ENCODE results near the gene CLDND2.
"Not testable (repeated sequence)": the region's sequence is repeated elsewhere in the genome, so short reads cannot be mapped to it uniquely, and the experiment has no call there.

CLDND2 gene
- total RNA-seq: 0 to 0.93 (median 0.74) reads per million in 4 donors

- DNase-seq: no peak
These were observed at the start of gene CLDND2 for GRCh38 chr19:51368366-51369282. Gene CLDND2 (minus strand): TSS chr19:51369003. CDS start chr19:51368577, 426 bp downstream.

DNA sequence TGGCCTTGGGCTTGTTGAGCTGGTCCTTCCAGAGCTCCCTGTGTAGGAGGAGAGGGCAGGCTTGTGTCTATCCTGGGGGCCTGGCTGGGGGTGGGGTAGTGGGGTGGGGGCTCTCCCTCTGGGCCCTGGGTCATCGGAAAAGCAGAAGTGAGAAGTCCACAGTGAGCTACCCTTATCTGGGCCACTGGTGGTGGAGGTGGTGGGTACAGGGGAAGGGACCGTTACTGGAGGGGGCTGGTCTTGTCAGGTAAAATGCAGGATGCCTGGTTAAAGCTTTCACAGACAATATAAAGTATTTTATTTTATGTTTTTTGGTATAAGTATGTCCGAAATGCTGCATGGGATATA is 49.0 kb upstream of the CLDND2 start:
- no peak for DNase-seq

DNA sequence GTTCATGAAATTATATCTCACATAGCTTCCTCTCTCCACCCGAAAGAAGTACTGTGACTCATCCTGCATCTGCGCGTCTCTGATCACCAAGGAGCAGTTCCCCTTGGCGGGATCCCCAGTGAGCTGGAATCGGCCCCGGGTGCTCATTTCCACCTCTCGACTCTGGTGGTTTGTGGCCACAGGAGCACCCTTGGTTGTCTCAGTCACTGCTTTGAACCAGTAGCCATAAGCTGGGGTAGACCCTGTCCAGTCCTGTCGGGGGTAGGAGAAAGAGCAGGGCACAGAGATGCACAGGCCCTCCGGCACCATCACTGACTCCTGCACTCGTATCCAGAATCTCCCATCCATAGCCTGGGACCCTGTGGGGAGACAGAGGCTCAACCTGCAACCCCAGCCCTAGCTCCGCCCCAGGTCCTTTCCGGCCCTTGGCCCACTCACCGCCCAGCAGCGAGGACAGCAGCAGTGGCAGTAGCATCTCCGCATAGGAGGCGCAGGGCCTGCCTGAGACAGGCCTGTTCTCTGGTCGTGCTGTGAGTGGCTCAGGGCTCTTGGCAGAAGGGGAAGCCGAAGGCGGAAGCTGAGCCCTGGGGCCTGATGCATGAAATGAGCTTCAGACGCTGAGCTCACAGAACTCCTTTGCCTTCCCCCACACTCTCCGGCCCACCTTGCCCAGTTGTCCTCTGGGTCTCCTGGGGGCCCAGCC is 48.5 kb upstream of the CLDND2 start, which contains the start of gene SIGLEC10:
SIGLEC10 (minus strand) TSS at position 536 of the 703 bp plus-strand sequence; CDS start at position 475, 61 bp downstream.
- no peak for DNase-seq

- not testable (repeated sequence) for DNase-seq
These were observed 47.6 kb upstream of the CLDND2 start for GRCh38 chr19:51416422-51416821.

DNA sequence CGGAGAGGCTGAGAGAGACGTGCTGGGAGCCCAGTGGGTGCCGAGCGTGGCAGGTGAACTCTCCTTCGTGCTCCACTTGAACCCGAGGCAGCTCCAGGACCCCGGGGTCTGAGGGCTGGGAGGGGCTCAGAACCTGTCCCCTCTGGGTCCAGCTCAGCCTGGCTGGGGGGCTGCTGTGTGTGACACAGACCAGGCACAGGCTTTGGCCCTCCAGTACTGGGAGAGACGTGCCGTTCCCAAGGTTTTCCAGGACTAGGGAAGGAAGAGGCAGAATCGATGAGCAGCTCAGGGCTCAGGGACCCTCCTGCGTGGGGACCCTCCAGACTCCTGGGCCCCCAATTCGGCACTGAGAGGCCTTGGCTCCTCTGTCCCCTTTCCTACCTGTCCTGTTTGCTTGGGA is 46.4 kb upstream of the CLDND2 start:
- DNase-seq: no peak

GRCh38 chr19:51410950-51411748 is 42.3 kb upstream of the CLDND2 start:
- DNase-seq: no peak

- peak in 1 of 5 donors; percentile 27 for DNase-seq
These were observed 38.8 kb upstream of the CLDND2 start for GRCh38 chr19:51407511-51408131.

DNA sequence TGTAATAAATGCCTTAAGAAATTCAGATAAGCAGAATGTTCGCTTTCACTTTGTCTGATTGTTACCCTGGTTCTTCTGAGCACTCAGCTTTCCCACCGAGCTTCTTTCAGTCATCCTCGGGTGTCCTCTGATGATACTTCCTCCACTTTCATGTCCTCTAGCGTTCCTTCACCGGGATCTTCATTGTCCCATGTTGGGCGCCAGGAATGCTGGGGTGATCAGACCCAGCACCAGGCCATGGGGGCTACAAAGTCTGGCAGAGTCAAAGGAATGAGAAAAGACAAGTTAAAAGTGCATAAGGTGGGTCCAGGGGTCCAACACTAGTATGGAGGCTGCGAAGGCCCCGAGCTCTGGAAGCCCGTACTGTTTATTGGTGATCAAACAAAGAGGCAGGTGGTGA is 33.3 kb upstream of the CLDND2 start:
- no peak for DNase-seq

DNA sequence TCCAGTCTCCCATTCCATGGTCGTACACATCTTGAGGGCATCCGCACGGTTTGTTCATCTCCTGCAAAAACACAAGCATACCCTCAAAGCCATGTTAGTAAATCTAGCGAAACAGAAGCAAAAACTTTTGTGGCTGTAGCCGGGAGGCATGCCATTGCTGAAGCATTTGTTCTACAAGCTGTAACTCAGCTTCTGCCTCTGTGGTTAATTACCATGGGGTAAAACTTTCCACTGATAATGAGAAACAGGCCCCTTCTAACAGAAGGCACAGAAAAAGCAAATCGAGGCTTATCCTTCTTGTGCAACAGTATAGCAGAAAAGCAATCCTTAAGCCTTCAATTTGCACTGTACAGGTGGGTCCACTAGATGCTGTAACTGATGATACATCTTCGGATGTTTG is 31.1 kb upstream of the CLDND2 start:
- DNase-seq: not testable (repeated sequence)

GRCh38 chr19:51399231-51399630 is 30.4 kb upstream of the CLDND2 start:
- DNase-seq: no peak

DNA sequence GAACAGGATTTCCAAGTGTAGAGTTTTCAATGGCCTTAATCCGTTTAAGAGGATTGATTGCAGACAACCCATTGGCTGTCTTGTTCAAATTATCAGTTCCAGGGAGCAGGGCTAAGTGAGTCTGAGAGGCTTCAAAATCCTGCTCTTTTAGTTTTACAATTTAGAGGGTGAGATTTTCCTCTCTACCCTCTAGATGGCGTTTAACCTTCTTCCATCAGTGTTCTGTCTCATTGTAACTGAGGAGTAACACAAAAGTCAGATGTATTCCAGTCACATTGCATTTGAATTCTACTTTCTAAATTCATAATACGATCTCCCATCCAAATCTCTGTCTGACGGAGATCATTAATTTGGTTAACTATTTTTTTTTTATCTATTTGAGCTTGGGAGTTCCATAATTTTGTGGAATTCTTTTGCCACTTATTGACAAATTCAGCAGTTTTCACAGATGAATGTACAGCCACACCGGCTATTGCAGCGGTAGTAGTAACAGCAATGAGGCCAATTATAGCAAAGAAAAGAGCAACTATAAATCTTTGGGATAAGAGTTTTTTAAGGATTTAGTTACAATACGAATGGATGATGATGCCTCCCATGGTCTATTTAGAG is 29.4 kb upstream of the CLDND2 start:
- DNase-seq: peak in 1 of 5 donors; percentile 33

GRCh38 chr19:51397453-51397852 is 28.6 kb upstream of the CLDND2 start:
- not testable (repeated sequence) for DNase-seq

- no peak for DNase-seq
These were observed 27.4 kb upstream of the CLDND2 start for GRCh38 chr19:51396175-51396574.

DNA sequence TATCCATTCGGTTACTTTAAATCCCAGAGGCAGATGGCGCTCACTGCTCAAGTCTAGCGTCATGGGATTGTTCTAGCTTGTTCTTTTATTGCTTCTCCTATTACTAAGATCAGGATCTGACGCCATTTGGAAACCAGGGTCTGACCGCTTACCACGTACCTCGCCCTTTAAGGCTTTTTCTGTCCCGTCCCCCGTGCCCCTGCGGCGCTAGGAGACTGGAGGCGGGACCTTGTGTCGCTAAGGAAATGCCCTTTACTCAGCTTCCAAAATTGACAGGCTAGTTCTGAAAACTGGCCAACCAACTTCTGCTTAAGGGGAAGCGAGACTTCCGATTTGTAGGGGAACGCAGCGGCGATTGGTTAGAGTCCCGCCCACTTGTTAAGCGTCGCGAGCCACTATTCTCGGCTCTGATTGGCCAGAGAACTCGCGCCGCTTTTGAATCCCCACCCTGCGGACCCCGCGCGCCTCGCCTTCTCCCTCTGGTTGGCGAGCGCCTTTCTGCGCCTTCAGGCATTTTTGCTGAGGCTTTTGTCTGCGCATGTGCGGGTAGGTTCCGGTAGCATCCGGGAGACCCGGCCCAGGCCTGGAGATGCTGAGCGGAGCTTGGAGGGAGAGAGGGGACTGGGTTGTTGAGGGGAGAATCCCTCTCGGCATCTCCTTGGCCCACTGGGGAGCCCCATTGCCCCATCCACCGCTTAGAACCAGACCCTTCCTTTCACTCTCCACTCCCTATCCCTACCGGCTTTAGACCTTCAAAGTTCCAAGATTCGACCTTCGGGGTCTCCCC is 25.4 kb upstream of the CLDND2 start:
- DNase-seq: peak; percentile 69 to 99 (median 80)

DNA sequence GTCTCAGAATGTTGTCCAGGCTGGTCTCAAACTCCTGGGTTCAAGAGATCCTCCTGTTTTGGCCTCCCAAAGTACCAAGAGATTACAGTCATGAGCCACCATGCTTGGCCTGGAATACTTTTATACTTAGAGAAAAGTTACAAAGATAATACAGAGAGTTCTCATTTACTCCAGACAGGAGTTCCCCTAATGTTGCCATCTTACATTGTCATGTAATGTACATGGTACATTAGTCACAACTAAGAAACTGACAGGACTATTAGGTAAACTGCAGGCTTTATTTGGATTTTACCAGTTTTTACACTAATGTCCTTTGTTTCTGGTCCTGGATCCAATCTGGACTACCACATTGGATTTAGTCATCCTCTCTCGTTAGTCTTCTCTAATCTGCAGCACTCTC is 23.9 kb upstream of the CLDND2 start:
- no peak for DNase-seq

GRCh38 chr19:51391073-51391611 is 22.3 kb upstream of the CLDND2 start:
- DNase-seq: no peak

- no peak for DNase-seq
These were observed 20.3 kb upstream of the CLDND2 start for GRCh38 chr19:51389143-51389542.

- DNase-seq: no peak
These were observed 19.2 kb upstream of the CLDND2 start, which contains the start of gene LIM2 for GRCh38 chr19:51387924-51388389. Gene LIM2 (minus strand): TSS chr19:51387974. CDS start chr19:51387443, 531 bp downstream.

- no peak for DNase-seq
These were observed 18.2 kb upstream of the CLDND2 start for GRCh38 chr19:51386882-51387520.

- DNase-seq: no peak
These were observed 13.2 kb upstream of the CLDND2 start for GRCh38 chr19:51382004-51382403.

All from T-helper 1 cell (primary cell).